CD14-positive monocyte (primary cell): ENCODE data around the gene RCC2. TPM values are rescaled to one million over a fixed set of nuclear protein-coding genes. Genes with fewer than 3 reads are reported as not detected.

Experiments
- DNase-seq, 3 donors: peaks; one replicate each; pipeline ENCODE4 v3.0.0-alpha.2; 2011 to 2022
- H2AFZ ChIP-seq: 2 replicates; pipeline ENCODE4 v1.6.0; 2012; ENCODE audit warnings: mild to moderate bottlenecking, low read depth, low read length, inconsistent platforms; ENCODE audit not compliant: insufficient read depth, poor library complexity, severe bottlenecking
- H3K27ac ChIP-seq, 2 donors: 1 replicate in 1 of 2; 2 replicates in 1 of 2; pipeline ENCODE4 v1.5.1; 2012 to 2013; ENCODE audit warnings: low read length in 2 of 2, control low read depth in 1 of 2, inconsistent platforms in 1 of 2, low read depth in 1 of 2, mild to moderate bottlenecking in 1 of 2
- H3K27me3 ChIP-seq, 2 donors: one replicate each; pipeline versions ENCODE4 v1.6.0 to v1.6.1; 2011 to 2013; ENCODE audit warnings: low read length in 2 of 2; ENCODE audit not compliant: control insufficient read depth in 2 of 2, insufficient read depth in 2 of 2
- H3K36me3 ChIP-seq, 2 donors: replicated peaks in 1 of 2; 1 replicate in 1 of 2; 2 replicates in 1 of 2; pipeline versions ENCODE4 v1.5.1 to v1.6.1; 2012 to 2013; ENCODE audit warnings: low read length in 2 of 2, control low read depth in 1 of 2, inconsistent platforms in 1 of 2, mild to moderate bottlenecking in 1 of 2; ENCODE audit not compliant: insufficient read depth in 2 of 2, control insufficient read depth in 1 of 2
- H3K4me1 ChIP-seq, 2 donors: 1 replicate in 1 of 2; 2 replicates in 1 of 2; pipeline versions ENCODE4 v1.5.1 to v1.6.1; 2012 to 2013; ENCODE audit warnings: low read length in 2 of 2, control low read depth in 1 of 2, inconsistent platforms in 1 of 2, mild to moderate bottlenecking in 1 of 2, moderate library complexity in 1 of 2; ENCODE audit not compliant: insufficient read depth in 2 of 2, control insufficient read depth in 1 of 2
- H3K4me2 ChIP-seq: replicated peaks from 2 replicates; pipeline ENCODE3; 2012; ENCODE audit warnings: low read length, moderate library complexity, mild to moderate bottlenecking; ENCODE audit not compliant: poor library complexity, severe bottlenecking; ENCODE audit errors: extremely low read depth
- H3K4me3 ChIP-seq, 3 experiments: fragments of 200-600 bp in 1 of 3; sonication (generic) in 1 of 3; replicated peaks in 1 of 3; 1 replicate in 2 of 3; 2 replicates in 1 of 3; pipeline ENCODE4 v1.5.1; 2011 to 2013; ENCODE audit warnings: low read length in 3 of 3, mild to moderate bottlenecking in 3 of 3, control low read depth in 2 of 3, low read depth in 2 of 3, inconsistent platforms in 1 of 3, moderate library complexity in 1 of 3
- H3K79me2 ChIP-seq: 2 replicates; pipeline ENCODE4 v1.6.0; 2012; ENCODE audit warnings: mild to moderate bottlenecking, control low read depth, inconsistent platforms, low read length, moderate library complexity; ENCODE audit not compliant: insufficient read depth
- H3K9ac ChIP-seq: 2 replicates; pipeline ENCODE4 v1.6.0; 2017; ENCODE audit warnings: low read length, mild to moderate bottlenecking; ENCODE audit not compliant: insufficient read depth, poor library complexity, severe bottlenecking
- H3K9me3 ChIP-seq, 2 donors: replicated peaks in 1 of 2; 1 replicate in 1 of 2; 2 replicates in 1 of 2; pipeline versions ENCODE4 v1.5.1 to v1.6.1; 2012 to 2013; ENCODE audit warnings: low read length in 2 of 2, control low read depth in 1 of 2; ENCODE audit not compliant: control insufficient read depth in 1 of 2, insufficient read depth in 1 of 2
- H4K20me1 ChIP-seq: 2 replicates; pipeline ENCODE4 v1.6.0; 2012; ENCODE audit warnings: mild to moderate bottlenecking, low read length, control low read depth, moderate library complexity; ENCODE audit not compliant: insufficient read depth
- H3K27ac Mint-ChIP-seq, 7 donors: one replicate each; pipeline ENCODE4 v1.8.0; 2020; ENCODE audit warnings: mild to moderate bottlenecking in 7 of 7, mixed read lengths in 7 of 7, moderate library complexity in 6 of 7, inconsistent platforms in 2 of 7
- H3K27me3 Mint-ChIP-seq, 3 donors: one replicate each; pipeline ENCODE4 v1.8.0; 2021 to 2022; ENCODE audit warnings: low read depth in 3 of 3, mild to moderate bottlenecking in 3 of 3, mixed read lengths in 3 of 3, moderate library complexity in 3 of 3, inconsistent platforms in 1 of 3
- H3K36me3 Mint-ChIP-seq, 2 donors: one replicate each; pipeline ENCODE4 v1.8.0; 2020; ENCODE audit warnings: mixed read lengths in 2 of 2, inconsistent platforms in 1 of 2, mild to moderate bottlenecking in 1 of 2
- H3K4me1 Mint-ChIP-seq: one replicate; pipeline ENCODE4 v1.8.0; 2020; ENCODE audit warnings: mild to moderate bottlenecking, mixed read lengths
- H3K4me3 Mint-ChIP-seq, 2 donors: one replicate each; pipeline ENCODE4 v1.8.0; 2020; ENCODE audit warnings: mild to moderate bottlenecking in 2 of 2, mixed read lengths in 2 of 2, moderate library complexity in 1 of 2
- H3K9me3 Mint-ChIP-seq, 7 donors: one replicate each; pipeline ENCODE4 v1.8.0; 2020 to 2022; ENCODE audit warnings: mixed read lengths in 7 of 7, mild to moderate bottlenecking in 6 of 7, moderate library complexity in 6 of 7, inconsistent platforms in 2 of 7
- WGBS: methylation state at CpG from one replicate; pipeline ENCODE4 v1.1.5; 2013; ENCODE audit warnings: missing lambda C conversion rate; ENCODE audit not compliant: insufficient coverage; 5-methylcytosine and 5-hydroxymethylcytosine counted together
- intact Hi-C, 2 donors: fragments of 100-400 bp; cut with micrococcal nuclease; formaldehyde crosslinking; loops; one replicate each; pipeline versions ENCODE4 v1.15.0 to v1.15.1; 2023
- polyA plus RNA-seq, 3 donors: library from polyadenylated mRNA; depleted of rRNA in 1 of 3; unstranded in 2 of 3; stranded (reverse) in 1 of 3; fragments of 300-500 nt in 2 of 3; fragments of >200 nt in 1 of 3; fragmentation: Illumina TruSeq in 2 of 3; gene quantifications; 1 replicate in 2 of 3; 2 replicates in 1 of 3; pipeline ENCODE4 v1.2.3, GENCODE V29; 2012 to 2021
- TF ChIP-seq, protein P1 (sequence below): fragments of 200-600 bp; IDR thresholded peaks from one replicate; pipeline ENCODE4 v1.8.0; 2022; ENCODE audit warnings: antibody characterized with exemption, mild to moderate bottlenecking

RCC2 gene
- polyA plus RNA-seq, 3 donors, result 22.3 to 66.3 (median 40.9) TPM

DNA sequence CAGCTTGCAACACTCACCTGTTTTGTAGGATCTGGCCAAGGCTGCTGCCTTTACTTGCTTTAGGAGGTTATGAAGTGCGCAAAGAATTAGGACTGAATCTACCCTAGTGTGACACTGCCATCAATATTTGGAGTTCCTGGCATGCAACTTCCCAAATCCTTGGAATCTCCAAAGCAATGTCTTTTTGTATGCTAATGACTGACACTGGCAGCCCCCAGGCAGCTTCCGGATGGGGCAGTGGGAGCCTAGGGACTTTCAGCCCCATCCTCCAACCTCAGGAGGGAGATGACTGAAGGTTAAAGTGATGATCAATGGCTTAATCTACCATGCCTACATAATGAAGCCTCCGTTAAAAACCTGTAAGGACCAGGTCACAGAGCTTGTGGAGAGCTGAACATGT, 5.5 kb downstream of the RCC2 start:
- Histone ChIP-seq H3K9me3 (no peaks in the 10 kb centered on the region), H3K4me2 (no peak overlapping the region), H3K27ac (peak overlapping the region; percentile 17 to 85), H3K36me3 (peaks cover 20 to 36% of the 10 kb centered on the region in 2 donors), H3K4me3 (no peak overlapping the region), H3K79me2 (peaks cover 88% of the 10 kb centered on the region), H3K4me1 (peaks cover 57 to 70% of the 10 kb centered on the region in 2 donors), H2AFZ (no peak overlapping the region), H3K9ac (no peak overlapping the region), H3K27me3 (no peaks in the 10 kb centered on the region), H4K20me1 (peaks cover 69% of the 10 kb centered on the region)
- no peak for DNase-seq
- Mint-ChIP-seq H3K9me3 (peaks cover 0 to 2% (median 0%) of the 10 kb centered on the region in 7 donors), H3K36me3 (peaks cover 26 to 47% of the 10 kb centered on the region in 2 donors), H3K4me3 (no peak overlapping the region), H3K27me3 (no peaks in the 10 kb centered on the region), H3K27ac (peak overlapping the region; percentile 53 to 96 (median 78)), H3K4me1 (peaks cover 64% of the 10 kb centered on the region)
- WGBS, result 100% methylated on average over 2 of the region's 3 CpGs
- intact Hi-C loops, result loop anchor here (10.0 kb wide), 1 partner anchor 201 kb away; no protein-coding TSS in a partner anchor
- TF ChIP-seq, protein P1, sequence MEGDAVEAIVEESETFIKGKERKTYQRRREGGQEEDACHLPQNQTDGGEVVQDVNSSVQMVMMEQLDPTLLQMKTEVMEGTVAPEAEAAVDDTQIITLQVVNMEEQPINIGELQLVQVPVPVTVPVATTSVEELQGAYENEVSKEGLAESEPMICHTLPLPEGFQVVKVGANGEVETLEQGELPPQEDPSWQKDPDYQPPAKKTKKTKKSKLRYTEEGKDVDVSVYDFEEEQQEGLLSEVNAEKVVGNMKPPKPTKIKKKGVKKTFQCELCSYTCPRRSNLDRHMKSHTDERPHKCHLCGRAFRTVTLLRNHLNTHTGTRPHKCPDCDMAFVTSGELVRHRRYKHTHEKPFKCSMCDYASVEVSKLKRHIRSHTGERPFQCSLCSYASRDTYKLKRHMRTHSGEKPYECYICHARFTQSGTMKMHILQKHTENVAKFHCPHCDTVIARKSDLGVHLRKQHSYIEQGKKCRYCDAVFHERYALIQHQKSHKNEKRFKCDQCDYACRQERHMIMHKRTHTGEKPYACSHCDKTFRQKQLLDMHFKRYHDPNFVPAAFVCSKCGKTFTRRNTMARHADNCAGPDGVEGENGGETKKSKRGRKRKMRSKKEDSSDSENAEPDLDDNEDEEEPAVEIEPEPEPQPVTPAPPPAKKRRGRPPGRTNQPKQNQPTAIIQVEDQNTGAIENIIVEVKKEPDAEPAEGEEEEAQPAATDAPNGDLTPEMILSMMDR, result no peak

DNA sequence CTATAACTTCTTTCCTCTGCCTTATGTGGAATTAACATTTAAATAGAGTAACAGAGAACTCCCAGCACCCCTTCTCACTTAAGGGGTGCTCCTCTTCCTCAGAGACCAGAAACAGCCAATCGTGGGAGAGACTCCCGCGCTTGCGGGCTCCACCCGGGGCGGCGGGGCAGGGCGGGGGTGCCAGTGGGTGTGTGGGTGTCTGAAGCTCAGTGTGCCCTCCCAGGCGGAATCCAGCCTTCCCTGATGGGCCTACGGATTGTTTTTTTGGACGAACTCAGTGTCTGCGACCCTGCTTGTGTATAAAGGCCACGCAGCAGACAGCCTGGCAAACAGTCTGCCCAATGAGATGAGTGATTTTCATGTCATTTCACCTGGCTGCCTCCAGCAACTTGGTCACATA, 6.2 kb downstream of the RCC2 start:
- no peak overlapping the region for H2AFZ ChIP-seq
- peaks cover 88% of the 10 kb centered on the region for H3K79me2 ChIP-seq
- Mint-ChIP-seq H3K9me3 (peaks cover 0 to 2% (median 0%) of the 10 kb centered on the region in 7 donors), H3K4me1 (peaks cover 64% of the 10 kb centered on the region), H3K27me3 (no peaks in the 10 kb centered on the region), H3K4me3 (no peak overlapping the region), H3K27ac (peak overlapping the region; percentile 63 to 96 (median 78)), H3K36me3 (peaks cover 32 to 54% of the 10 kb centered on the region in 2 donors)
- H3K36me3 ChIP-seq, result peaks cover 28 to 44% of the 10 kb centered on the region in 2 donors
- no peak overlapping the region for H3K4me2 ChIP-seq
- WGBS, result 86% methylated on average over 5 of the region's 13 CpGs
- TF ChIP-seq, protein P1, result no peak
- H4K20me1 ChIP-seq, result peaks cover 77% of the 10 kb centered on the region
- DNase-seq, result no peak
- intact Hi-C loops, result loop anchor here (10.0 kb wide), 1 partner anchor 202 kb away; no protein-coding TSS in a partner anchor
- H3K27me3 ChIP-seq, result no peaks in the 10 kb centered on the region
- H3K27ac ChIP-seq, result peak overlapping the region; percentile 51 to 85
- H3K9me3 ChIP-seq, result no peaks in the 10 kb centered on the region
- no peak overlapping the region for H3K4me3 ChIP-seq
- peaks cover 57 to 67% of the 10 kb centered on the region in 2 donors for H3K4me1 ChIP-seq
- H3K9ac ChIP-seq, result no peak overlapping the region
